ENCODE results near the gene ZFP91.
"Not testable (repeated sequence)": the region's sequence is repeated elsewhere in the genome, so short reads cannot be mapped to it uniquely, and the experiment has no call there.

The ZFP91 gene, protein sequence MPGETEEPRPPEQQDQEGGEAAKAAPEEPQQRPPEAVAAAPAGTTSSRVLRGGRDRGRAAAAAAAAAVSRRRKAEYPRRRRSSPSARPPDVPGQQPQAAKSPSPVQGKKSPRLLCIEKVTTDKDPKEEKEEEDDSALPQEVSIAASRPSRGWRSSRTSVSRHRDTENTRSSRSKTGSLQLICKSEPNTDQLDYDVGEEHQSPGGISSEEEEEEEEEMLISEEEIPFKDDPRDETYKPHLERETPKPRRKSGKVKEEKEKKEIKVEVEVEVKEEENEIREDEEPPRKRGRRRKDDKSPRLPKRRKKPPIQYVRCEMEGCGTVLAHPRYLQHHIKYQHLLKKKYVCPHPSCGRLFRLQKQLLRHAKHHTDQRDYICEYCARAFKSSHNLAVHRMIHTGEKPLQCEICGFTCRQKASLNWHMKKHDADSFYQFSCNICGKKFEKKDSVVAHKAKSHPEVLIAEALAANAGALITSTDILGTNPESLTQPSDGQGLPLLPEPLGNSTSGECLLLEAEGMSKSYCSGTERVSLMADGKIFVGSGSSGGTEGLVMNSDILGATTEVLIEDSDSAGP

GRCh38 chr11:58578635-58579191 is at the start of gene ZFP91:
Gene ZFP91 (plus strand): TSS chr11:58579063. CDS start chr11:58579282, 219 bp downstream.
- DNase-seq = peak; percentile 99

GRCh38 chr11:58530236-58530635 is 48.6 kb upstream of the ZFP91 start:
- DNase-seq = no peak

GRCh38 chr11:58531865-58532341 is 47.0 kb upstream of the ZFP91 start:
- DNase-seq = no peak

DNA sequence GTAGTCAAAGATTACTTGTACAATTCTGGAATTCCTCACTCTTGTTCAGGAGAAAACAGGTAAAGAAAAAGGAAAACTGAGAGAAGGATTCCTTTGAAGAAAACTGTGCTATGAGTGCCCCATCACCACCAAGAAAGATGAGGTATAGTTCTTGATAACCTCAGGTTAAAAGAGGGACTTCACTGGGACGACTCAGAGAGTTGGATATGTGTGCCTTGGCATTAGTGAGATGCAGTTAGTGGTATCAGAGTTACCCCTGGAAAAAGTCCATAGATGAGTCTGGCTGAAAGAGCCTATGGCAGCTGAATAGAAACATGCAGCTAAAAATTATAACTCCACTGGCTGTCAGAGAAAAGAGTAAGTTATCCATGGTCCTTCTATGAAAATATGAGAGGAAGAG is 32.0 kb upstream of the ZFP91 start:
- DNase-seq = no peak

DNA sequence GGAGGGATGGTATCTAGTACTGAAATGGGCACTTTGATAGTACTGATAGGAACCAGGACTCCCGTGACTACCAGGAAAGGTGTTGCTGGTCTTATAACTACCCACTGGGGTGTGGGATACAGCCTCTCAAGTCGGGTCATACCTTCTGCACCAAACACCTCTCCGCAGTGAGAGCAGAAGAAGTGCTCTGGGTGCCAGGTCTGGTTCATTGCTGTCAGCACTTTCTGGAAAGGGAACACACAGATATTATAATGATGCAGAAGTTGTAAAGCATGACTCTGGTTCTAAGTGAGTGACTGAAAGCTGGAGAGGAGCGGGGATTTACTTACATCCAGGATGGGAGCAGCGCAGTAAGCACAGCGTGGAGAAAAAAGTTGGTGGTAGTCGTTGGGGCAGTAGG is 29.2 kb upstream of the ZFP91 start:
- no peak for DNase-seq

DNA sequence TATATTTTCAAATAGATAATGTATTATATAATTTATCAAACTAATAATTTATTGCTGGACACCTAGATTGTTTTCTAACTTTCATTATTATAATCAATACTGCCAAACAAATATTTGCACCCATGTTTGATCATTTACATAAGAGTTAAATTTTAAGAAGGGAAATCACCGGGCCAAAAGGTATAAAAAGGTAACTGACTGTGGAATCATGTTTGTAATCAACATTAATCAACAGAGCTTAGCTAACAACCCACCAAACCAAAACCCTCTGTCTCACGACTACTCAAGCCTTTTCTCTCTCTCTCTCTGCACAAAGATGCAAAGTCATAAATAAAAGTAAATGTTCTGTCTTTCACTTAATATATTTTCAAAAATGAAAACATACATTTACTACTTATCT is 18.0 kb upstream of the ZFP91 start:
- no peak for DNase-seq

DNA sequence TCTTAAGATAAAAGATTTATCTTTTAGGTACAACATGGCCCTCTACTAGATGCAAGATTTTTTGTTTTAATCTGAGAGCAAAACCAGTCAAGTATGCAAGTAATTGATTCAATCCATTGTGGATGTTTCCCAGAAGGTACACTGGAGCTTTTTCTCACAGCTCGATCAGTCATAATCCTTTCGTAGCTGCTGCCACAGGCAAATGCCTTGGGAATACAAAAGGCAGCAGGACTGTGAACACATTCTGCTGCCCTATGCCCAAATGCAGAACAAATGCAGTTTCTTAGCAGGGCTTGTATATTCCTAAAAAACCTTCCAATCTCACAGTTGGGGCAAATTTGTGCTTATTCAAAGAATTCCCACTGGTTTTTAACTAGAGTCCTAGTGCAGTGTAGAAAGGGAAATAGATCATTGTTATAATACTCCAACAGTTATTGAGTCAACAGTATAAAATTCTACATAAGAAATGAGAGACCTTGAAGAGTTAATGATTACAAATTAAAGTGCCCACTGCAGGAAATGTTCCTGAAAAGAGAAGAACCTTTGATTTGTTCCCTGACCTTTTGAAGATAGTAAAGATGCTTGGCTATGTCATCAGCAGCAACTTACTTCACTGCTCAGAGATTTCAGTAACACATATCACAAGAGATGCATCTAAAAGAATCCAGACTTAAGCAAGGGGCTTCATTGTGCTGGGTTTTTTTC is 17.3 kb upstream of the ZFP91 start:
- DNase-seq = no peak

DNA sequence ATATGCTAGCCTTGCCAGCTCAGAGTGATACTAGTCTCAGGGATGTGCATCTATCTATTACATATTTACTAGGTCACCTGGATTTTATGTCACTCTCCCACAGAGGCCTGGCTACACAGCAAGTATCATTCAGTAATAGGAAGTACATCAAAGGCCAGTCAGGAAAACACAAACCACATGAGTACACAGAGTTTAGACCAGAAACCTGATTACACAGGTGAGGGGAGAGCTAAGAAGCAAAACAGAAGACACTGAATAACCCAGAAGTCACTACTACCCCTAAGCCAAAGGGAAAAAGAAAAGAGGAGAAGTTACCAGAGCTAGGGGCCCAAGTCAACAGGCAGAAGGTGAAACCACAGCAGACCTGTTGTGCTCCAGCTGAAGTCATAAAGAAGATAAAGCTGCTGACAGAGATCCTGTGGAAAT is 16.5 kb upstream of the ZFP91 start:
- DNase-seq = no peak

- no peak for DNase-seq
Measured at GRCh38 chr11:58564231-58564630, 14.6 kb upstream of the ZFP91 start.

- DNase-seq = no peak
Measured at GRCh38 chr11:58567889-58568512, 10.9 kb upstream of the ZFP91 start.

DNA sequence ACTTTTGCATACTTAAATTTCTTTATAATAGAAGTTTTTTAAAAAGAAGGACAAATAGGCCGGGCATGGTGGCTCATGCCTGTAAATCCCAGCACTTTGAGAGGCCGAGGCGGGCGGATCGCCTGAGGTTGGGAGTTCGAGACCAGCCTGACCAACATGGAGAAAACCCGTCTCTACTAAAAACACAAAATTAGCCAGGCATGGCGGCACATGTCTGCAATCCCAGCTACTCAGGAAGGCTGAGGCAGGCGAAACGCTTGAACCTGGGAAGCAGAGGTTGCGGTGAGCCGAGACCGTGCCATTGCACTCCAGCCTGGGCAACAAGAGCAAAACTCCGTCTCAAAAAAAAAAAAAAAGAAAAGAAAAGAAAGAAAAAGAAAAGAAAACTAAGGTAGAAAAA is 6.0 kb upstream of the ZFP91 start:
- DNase-seq = not testable (repeated sequence)

DNA sequence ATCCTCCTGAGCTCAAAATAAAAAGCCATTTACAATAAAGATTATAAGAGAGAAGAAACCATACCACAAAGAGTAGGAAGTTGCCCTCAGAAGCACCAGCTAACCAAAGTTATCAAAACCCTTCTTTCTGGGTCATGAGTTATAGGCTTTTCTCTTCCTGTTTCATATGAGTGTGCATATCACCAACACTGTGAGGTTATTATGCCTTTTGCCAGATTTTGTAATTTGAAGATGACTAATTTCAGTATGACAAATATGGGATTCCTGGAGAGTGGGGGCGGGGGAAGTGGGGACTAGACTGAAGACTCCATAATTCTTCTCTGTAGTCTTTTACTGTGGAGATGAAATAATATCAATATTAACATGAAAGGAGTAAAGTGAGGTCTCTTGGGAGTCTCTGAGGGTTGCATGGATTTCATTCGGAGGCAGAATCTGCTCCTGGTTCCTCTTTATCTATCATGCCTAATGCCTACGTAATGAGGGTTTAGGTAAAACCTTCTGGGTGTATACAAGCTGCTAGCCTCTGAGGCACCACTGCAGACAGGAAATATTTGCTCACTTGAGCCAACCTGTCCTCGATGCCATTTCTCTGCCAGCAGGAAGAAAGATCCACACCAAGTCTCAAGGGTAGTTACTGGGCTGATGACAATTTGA is 5.3 kb upstream of the ZFP91 start:
- no peak for DNase-seq

GRCh38 chr11:58574881-58575280 is 4.0 kb upstream of the ZFP91 start:
- no peak for DNase-seq

DNA sequence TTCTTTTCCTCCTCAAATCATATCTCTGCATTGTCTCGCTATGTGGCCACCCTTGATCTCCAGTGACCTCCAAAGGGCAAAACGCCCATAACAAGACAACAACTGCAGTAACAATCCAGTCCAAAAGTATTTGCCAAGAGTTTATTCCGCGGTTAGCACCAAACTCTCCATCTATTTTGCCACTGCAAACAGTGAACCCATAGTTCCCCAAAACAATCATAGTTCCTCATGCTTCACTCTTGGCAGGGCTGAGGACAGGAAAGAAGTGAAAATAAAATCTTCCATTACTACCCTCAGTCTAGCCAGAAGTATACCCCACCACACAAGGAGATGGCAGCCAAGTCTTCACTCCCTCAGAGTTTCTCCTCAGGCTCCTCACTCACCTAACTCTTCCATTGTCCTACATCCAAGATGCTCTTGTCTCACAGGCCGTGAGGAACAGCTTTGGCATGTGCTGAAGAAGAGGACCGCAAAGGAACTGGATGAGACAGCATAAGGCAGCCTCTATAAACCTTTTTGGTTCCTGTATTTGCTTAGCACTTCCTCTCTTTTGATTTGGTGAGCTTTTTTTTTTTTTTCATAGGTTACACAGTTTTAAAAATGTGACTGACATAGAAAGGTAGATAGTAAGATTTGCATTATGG is 3.4 kb upstream of the ZFP91 start, which contains the start of gene LPXN:
LPXN (minus strand) TSS at position 480 of the 644 bp plus-strand sequence; CDS start at position 396, 84 bp downstream.
- no peak for DNase-seq

GRCh38 chr11:58576887-58577471 is 1.9 kb upstream of the ZFP91 start:
- DNase-seq = peak; percentile 37

DNA sequence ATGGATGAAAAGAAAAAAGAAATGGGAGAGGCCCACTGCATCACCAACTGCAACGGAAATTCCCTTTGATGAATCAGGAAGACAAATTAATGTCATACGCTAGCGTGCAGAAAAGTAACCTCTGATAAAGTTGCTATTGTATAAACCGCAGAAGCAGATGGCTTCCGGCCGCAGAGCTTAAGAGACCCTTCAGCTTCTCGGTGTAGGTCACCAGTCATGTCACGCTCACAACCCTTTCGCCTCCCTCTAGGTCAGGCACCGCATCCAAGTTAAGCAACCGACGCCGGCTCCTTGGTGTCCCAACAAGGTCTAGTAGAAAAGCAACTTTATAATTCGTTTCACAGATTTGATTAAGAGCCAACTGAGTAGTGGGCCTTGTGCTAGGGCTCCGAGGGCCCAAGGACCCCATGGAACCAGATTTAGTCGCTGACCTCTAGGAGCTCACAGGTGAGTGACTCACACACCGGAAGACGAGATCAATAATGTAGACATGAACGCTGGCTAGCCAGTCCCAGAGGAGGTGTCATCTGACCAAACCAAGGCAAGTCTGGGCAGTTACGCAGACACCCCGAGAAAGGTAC is 1.2 kb upstream of the ZFP91 start:
- DNase-seq = no peak

- DNase-seq = peak; percentile 97
Measured at GRCh38 chr11:58578136-58578634, 678 bp upstream of the ZFP91 start.

GRCh38 chr11:58579192-58580129 is 598 bp downstream of the ZFP91 start:
- DNase-seq = peak; percentile 94

GRCh38 chr11:58580311-58580710 is 1.4 kb downstream of the ZFP91 start:
- no peak for DNase-seq

DNA sequence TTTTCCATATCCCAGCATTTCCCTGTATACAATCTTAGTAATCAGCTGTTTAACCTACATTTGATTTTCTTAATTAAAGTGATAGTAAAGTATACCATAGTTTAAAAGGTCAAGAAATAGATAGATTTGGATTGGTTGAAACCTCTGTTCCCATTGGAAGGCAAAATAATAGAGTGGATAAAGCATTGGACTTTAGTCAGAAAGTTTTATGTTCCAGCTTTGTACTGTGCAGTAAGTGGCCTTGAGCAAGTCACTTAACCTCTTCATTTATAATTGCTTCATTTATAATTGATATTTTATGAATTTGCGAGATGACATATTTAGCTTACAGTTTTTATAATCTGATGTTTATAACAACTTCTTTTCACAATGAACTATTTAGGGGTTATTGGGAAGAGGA is 3.6 kb downstream of the ZFP91 start:
- no peak for DNase-seq

Measured in left hindlimb (tissue), 1 donor.